ENCODE measurements around the gene XRCC4.
"Not testable (repeated sequence)": the region's sequence is repeated elsewhere in the genome, so short reads cannot be mapped to it uniquely, and the experiment has no call there.

The XRCC4 gene

DNA sequence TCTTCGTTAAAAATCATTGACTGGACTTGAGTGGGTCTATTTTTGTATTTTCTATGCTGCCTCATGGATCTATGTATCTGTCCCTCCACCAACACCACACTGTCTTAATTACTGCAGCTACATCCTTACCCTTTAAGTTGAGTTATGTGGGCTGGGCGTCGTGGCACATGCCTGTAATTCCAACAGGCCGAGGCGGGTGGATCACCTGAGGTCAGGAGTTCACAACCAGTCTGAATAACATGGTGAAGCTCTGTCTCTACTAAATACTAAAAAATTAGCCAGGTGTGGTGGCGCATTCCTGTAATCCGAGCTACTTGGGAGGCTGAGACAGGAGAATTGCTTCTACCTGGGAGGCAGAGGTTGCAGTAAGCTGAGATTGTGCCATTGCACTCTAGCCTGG lies 48.2 kb downstream of the XRCC4 start:
- no peak for DNase-seq

- no peak for DNase-seq
Measured at GRCh38 chr5:83126501-83126900, 49.2 kb downstream of the XRCC4 start.

- no peak for DNase-seq
Measured at GRCh38 chr5:83133797-83134196, 56.5 kb downstream of the XRCC4 start.

- DNase-seq, result no peak
Measured at GRCh38 chr5:83142526-83142925, 65.2 kb downstream of the XRCC4 start.

- DNase-seq, result no peak
Measured at GRCh38 chr5:83145241-83145640, 67.9 kb downstream of the XRCC4 start.

- no peak for DNase-seq
Measured at GRCh38 chr5:83145882-83146331, 68.6 kb downstream of the XRCC4 start.

GRCh38 chr5:83146441-83146840 lies 69.1 kb downstream of the XRCC4 start:
- DNase-seq, result no peak

DNA sequence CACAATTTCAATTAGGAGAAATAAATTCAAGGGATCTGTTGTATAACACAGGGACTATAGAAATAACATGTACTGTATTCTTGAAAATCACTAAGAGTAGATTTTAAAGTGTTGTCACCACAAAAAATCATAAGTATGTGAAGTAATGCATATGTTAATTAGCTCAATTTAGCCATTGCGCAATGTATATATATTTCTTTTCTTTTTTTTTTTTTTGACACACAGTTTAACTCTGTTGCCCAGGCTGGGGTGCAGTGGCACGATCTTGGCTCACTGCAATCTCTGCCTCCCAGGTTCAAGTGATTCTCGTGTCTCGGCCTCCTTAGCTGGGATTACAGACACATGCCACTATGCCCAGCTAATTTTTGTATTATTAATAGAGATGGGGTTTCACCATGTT lies 70.2 kb downstream of the XRCC4 start:
- DNase-seq, result no peak

DNA sequence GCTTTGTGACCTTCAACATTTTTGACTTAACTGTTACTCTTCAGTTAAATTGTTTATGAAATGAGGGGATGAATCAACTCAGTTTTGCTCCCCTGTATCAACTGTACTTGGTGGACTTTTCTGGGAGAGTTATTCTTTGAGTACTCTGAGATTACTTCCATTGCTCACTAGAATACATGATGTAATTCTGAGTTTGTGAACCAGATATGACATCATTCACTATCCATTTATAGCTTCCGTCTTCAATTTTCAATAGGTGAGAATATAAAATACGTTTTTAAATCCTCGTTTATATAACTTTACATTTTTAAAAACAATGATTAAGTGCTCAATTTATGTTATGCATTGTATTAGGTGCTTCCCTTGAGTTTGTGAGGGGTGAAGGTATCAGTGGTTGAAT lies 71.0 kb downstream of the XRCC4 start:
- DNase-seq, result no peak

GRCh38 chr5:83149671-83150070 lies 72.3 kb downstream of the XRCC4 start:
- no peak for DNase-seq

DNA sequence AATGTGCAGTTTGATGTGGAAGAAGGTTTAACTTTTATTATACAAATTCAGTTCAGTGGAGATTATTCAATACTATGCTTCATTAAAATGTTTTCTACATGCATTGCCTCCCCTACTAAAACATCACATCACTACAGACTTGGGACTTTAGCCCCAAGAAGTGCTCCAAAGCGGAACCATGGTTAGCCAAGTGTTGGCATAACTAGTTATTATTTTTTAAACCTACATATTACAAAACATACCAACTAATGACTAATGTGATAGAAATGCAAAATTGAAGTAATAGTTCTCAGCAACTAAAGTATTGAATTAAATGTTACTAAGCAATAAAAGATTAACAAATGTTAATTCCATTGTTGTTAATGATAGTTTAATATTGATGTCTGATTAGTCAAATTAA lies 74.5 kb downstream of the XRCC4 start:
- no peak for DNase-seq

GRCh38 chr5:83152996-83153395 lies 75.6 kb downstream of the XRCC4 start:
- not testable (repeated sequence) for DNase-seq

GRCh38 chr5:83156001-83156400 lies 78.7 kb downstream of the XRCC4 start:
- DNase-seq, result no peak

GRCh38 chr5:83157163-83157562 lies 79.8 kb downstream of the XRCC4 start:
- DNase-seq, result no peak

GRCh38 chr5:83162601-83163000 lies 85.3 kb downstream of the XRCC4 start:
- no peak for DNase-seq

GRCh38 chr5:83167538-83167937 lies 90.2 kb downstream of the XRCC4 start:
- DNase-seq, result no peak

DNA sequence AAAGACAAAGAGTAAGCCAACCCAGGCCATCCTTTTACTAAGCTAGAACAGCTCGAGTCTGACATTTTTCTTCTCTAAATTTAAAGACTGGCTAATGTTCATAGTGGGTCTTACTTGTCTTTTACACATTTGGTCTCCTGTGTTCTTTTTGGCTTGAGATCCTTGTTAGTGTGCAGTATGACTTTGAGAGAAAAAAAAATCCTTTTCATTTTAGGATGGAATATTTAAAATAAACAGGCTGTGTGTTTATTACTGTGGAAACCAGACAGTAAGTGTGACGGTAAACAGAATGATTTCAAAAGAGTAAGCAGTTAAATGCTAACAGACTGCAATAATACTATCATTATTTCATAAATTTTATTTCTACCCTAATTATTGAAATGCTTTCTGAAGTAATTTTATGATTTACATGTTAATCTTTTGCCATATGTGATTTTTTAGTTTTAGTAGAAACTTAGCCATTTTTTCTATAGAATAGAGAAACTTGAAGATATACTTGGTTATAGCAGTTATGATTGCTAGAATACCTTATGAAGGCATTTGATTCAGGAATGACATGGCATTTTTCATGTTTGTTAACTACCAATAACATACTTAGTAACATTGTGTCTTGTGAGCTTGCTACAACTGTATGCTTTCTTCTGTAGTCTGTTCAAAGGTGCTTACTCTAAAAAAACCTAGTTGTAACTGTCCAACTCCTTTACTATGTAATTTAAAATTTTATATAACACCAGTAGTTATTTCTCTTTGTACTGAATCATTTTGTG lies 92.4 kb downstream of the XRCC4 start:
- DNase-seq, result no peak

- no peak for DNase-seq
Measured at GRCh38 chr5:83172011-83172410, 94.7 kb downstream of the XRCC4 start.

DNA sequence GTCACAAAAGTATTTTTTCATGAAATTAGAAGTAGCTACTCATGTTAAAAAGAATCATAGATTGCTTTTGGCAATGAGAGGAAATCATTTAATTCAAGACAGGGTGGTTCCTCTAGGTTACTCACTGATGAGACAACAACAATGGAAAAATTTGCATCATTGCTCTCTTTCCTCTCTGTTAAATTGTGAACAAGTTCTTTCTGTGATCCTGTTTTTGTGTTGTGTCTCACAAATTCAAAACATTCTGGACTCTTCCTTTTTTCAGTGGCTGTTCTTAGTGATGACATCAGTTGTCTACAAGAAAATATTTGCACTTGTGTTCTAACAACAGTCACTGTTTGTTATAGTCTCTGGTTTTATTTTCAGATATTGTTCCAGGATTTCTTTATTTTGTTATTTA lies 95.3 kb downstream of the XRCC4 start:
- DNase-seq, result no peak

DNA sequence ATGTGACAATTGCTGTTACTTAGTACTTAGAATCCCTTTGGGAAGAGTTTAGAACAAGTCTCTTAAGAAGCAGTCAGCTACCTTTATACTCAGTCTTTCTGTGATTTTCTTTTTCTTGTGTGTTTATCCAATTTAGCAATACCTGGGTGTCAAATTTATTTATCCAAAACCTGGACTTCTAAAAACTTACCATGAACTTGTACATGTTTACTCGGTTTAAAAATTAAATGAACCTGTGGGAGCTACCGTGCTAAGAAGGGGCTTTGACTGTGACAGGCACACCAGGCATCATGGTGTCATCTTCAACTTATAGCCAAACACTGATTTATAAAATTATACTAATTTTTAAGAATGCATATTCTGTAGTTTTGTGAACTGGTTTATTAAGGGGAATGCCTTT lies 96.5 kb downstream of the XRCC4 start:
- DNase-seq, result no peak

GRCh38 chr5:83177803-83178202 lies 100.5 kb downstream of the XRCC4 start:
- no peak for DNase-seq

DNA sequence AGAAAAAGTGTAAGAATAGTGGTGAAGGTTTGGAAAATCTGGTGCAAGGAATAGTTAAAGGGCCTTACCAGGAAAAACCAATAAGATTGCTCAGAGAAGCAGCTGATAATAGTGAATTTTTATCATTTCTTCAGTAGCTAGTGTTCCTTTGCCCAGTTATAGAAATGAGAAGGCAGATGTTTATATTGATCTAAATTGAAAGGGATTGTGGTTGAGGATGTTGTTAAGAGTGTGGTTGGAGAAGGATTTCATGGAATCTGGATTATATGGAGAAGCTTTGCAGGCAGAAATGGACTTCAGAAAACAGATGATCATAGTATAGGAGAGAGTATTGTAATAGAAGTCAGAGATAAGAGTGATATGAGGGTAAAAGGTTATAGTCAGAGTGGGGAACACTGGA lies 102.6 kb downstream of the XRCC4 start:
- DNase-seq, result no peak

DNA sequence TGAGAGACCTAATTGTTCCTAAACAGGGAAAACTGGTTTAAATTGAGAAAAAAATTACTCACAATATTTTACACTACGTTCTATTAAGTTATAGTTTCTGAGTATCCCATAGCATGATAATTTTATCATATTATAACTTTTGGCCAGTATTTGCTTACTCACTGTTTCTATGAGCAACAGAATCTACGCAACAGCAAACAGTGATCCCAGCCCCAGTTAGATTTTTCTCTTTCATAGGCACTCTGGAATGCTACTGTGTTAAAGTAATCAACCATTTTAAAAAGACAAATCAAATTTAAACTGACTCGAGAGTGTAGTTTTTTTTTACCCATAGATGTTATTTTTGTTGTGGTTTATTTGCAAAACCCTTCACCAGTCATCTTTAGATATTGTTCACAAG lies 107.2 kb downstream of the XRCC4 start:
- no peak for DNase-seq

- no peak for DNase-seq
Measured at GRCh38 chr5:83192947-83193346, 115.6 kb downstream of the XRCC4 start.

DNA sequence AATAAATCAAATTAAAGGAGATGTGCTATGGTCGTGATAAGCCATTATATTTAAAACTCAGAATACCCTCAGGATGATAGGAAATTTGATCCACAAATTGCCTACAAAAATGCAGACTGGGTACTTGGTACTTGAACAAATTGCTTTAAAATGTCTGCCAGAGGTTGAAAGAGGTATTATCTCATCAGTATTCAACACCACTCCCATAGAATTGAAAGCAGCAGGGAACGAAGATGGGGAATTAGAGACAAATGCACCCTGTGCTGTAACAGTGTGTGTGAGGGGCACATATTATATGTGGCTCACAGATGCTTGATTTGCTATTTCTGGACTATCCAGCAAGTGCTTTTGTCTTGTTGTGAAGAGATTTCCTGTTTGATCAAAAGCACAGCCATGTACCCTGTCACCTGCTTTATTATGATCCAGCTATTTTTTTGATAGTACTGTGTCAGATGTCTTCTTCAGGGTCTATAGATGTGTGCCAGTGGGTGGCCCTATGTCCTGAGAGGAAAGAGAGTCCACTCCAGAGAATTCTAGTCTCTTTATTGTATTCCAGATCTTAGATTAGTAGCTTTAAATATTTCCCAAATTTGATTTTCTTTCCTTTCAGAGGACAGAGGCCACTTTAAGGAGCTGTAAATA lies 120.1 kb downstream of the XRCC4 start:
- DNase-seq, result peak; percentile 14

Measured in NCI-H187 treated with DMSO at 0.1 percent for 48 hours (cell line).